GM10847 (cell line): Measurements from ENCODE around the gene ACAD10.

Source experiments
- POLR2A ChIP-seq: IDR thresholded peaks from 2 replicates; pipeline ENCODE4 v1.6.1; 2011; ENCODE audit not compliant: insufficient read length; ENCODE audit errors: extremely low read depth

Gene ACAD10

GRCh38 chr12:111766608-111767361, 80.9 kb downstream of the ACAD10 start, which contains the start of gene ALDH2:
ALDH2 (plus strand) TSS chr12:111766933; CDS start chr12:111766983, 50 bp downstream.
- peak; percentile 26 for TF ChIP-seq POLR2A

GRCh38 chr12:111767362-111768158, 81.7 kb downstream of the ACAD10 start:
- TF ChIP-seq POLR2A: no peak

- TF ChIP-seq POLR2A: no peak
Measured at GRCh38 chr12:111768159-111768895, 82.5 kb downstream of the ACAD10 start.

GRCh38 chr12:111769599-111769998, 83.7 kb downstream of the ACAD10 start:
- TF ChIP-seq POLR2A: no peak

GRCh38 chr12:111773801-111774551, 88.1 kb downstream of the ACAD10 start:
- TF ChIP-seq POLR2A: no peak

- no peak for TF ChIP-seq POLR2A
Measured at GRCh38 chr12:111775205-111776193, 89.6 kb downstream of the ACAD10 start.

GRCh38 chr12:111776836-111777344, 91.0 kb downstream of the ACAD10 start:
- TF ChIP-seq POLR2A: no peak

GRCh38 chr12:111777345-111778045, 91.6 kb downstream of the ACAD10 start:
- no peak for TF ChIP-seq POLR2A

- no peak for TF ChIP-seq POLR2A
Measured at GRCh38 chr12:111780166-111780565, 94.3 kb downstream of the ACAD10 start.

- TF ChIP-seq POLR2A: no peak
Measured at GRCh38 chr12:111780615-111781014, 94.8 kb downstream of the ACAD10 start.

- TF ChIP-seq POLR2A: no peak
Measured at GRCh38 chr12:111781085-111781658, 95.3 kb downstream of the ACAD10 start.

GRCh38 chr12:111783046-111783445, 97.2 kb downstream of the ACAD10 start:
- no peak for TF ChIP-seq POLR2A
